Stomach (tissue), 4 donors: ENCODE data around the gene TMEM219.

Source experiments
- EP300 ChIP-seq: sonication (generic); formaldehyde crosslinking; IDR thresholded peaks from one replicate; pipeline ENCODE4 v1.6.1; 2017; ENCODE audit warnings: antibody characterized with exemption
- POLR2A ChIP-seq, 4 donors: fragments of 450-650 bp; IDR thresholded peaks; one replicate each; pipeline ENCODE4 v1.6.1; 2016; ENCODE audit warnings: antibody characterized with exemption in 4 of 4, control low read depth in 2 of 4, mild to moderate bottlenecking in 1 of 4, moderate library complexity in 1 of 4
- POLR2AphosphoS5 ChIP-seq, 3 donors: sonication (generic); formaldehyde crosslinking; IDR thresholded peaks; one replicate each; pipeline ENCODE4 v1.6.1; 2016; ENCODE audit warnings: antibody characterized with exemption in 3 of 3
- TF ChIP-seq, protein P1 (sequence below), 7 experiments: fragments of 450-650 bp in 4 of 7; fragments of 200-600 bp in 3 of 7; sonication (generic) in 3 of 7; IDR thresholded peaks; one replicate each; pipeline ENCODE4 v1.5.1; 2016 to 2019; ENCODE audit warnings: antibody characterized with exemption in 7 of 7, control low read depth in 2 of 7, mild to moderate bottlenecking in 1 of 7

DNA sequence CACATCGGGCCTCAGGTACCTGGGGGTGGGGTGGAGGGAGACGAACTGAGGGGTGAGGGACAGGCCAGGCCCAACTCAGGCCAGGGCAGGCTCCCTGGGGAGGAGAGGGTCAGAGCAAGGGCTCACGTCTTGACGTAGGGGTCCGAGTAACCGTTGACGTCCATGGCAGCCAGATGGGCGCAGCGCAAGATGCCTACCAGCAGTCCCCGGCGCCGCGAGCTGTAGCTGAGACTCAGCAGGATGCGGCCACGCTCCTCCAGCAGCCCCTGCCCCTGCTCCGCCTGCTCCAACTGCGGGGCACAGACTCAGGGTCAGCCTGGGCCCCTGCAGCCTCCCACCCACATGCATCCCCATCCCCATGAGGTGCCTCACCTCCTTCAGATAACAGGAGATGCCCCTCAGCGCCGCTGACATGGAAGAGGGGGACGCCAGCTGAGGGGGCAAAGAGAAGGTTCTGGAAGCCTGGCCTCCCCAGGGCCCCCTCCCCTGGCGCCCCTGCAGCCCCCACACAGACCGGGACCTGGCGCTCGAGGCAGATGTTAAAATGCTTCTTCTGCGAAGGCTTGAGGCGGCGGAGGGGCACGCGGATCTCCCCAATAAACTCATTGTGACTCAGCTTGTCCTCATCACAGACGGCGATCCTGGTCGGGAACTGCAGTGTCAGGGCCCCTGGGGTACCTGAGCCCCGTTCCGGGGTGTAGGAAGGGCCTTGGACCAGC is 44.9 kb downstream of the TMEM219 start:
- TF ChIP-seq EP300 = no peak
- no peak for TF ChIP-seq POLR2A (IDR thresholded peaks at IDR 0.05)
- TF ChIP-seq, protein P1, sequence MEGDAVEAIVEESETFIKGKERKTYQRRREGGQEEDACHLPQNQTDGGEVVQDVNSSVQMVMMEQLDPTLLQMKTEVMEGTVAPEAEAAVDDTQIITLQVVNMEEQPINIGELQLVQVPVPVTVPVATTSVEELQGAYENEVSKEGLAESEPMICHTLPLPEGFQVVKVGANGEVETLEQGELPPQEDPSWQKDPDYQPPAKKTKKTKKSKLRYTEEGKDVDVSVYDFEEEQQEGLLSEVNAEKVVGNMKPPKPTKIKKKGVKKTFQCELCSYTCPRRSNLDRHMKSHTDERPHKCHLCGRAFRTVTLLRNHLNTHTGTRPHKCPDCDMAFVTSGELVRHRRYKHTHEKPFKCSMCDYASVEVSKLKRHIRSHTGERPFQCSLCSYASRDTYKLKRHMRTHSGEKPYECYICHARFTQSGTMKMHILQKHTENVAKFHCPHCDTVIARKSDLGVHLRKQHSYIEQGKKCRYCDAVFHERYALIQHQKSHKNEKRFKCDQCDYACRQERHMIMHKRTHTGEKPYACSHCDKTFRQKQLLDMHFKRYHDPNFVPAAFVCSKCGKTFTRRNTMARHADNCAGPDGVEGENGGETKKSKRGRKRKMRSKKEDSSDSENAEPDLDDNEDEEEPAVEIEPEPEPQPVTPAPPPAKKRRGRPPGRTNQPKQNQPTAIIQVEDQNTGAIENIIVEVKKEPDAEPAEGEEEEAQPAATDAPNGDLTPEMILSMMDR (IDR thresholded peaks at IDR 0.05) = no peak
- no peak for TF ChIP-seq POLR2AphosphoS5 (IDR thresholded peaks at IDR 0.05)
